Esophagus squamous epithelium (tissue), 5 donors: ENCODE results near the gene LMTK2. TPM values are rescaled to one million over a fixed set of nuclear protein-coding genes. Genes with fewer than 3 reads are reported as not detected.

Experiments
- DNase-seq: peaks from one replicate; lab custom pipeline; 2025; lab: John Stamatoyannopoulos, UW
- H3K27ac ChIP-seq, 4 donors: fragments of 200-600 bp; sonication (generic); one replicate each; pipeline ENCODE4 v1.5.1; 2016 to 2019; ENCODE audit warnings: mild to moderate bottlenecking in 1 of 4
- H3K27me3 ChIP-seq, 4 donors: fragments of 200-600 bp; sonication (generic); 1 replicate in 3 of 4; 2 replicates in 1 of 4; pipeline versions ENCODE4 v1.5.1 to v1.6.0; 2017 to 2021; ENCODE audit warnings: antibody characterized with exemption in 1 of 4
- H3K36me3 ChIP-seq, 3 donors: fragments of 200-600 bp; sonication (generic); one replicate each; pipeline ENCODE4 v1.5.1; 2016 to 2019
- H3K4me1 ChIP-seq, 3 donors: fragments of 200-600 bp; sonication (generic); one replicate each; pipeline ENCODE4 v1.5.1; 2017 to 2019
- H3K4me3 ChIP-seq, 4 donors: fragments of 200-600 bp; sonication (generic); 1 replicate in 3 of 4; 2 replicates in 1 of 4; pipeline ENCODE4 v1.5.1; 2016 to 2019; ENCODE audit warnings: mild to moderate bottlenecking in 2 of 4, moderate library complexity in 1 of 4
- H3K9me3 ChIP-seq, 3 donors: fragments of 200-600 bp; sonication (generic); one replicate each; pipeline ENCODE4 v1.5.1; 2016 to 2019
- CTCF ChIP-seq, 6 experiments: fragments of 450-650 bp in 4 of 6; fragments of 200-600 bp in 2 of 6; sonication (generic) in 2 of 6; IDR thresholded peaks; one replicate each; pipeline ENCODE4 v1.5.1; 2016 to 2019; ENCODE audit warnings: antibody characterized with exemption in 6 of 6, mild to moderate bottlenecking in 4 of 6, moderate library complexity in 4 of 6
- POLR2A ChIP-seq, 4 donors: fragments of 450-650 bp; IDR thresholded peaks; one replicate each; pipeline ENCODE4 v1.6.1; 2017; ENCODE audit warnings: antibody characterized with exemption in 4 of 4, mild to moderate bottlenecking in 4 of 4, moderate library complexity in 3 of 4
- WGBS, 2 donors: methylation state at CpG; one replicate each; pipeline ENCODE4 v1.1.5; 2018; 5-methylcytosine and 5-hydroxymethylcytosine counted together
- intact Hi-C: fragments of 100-400 bp; cut with DNase I; formaldehyde crosslinking; loops from one replicate; pipeline ENCODE4 v1.15.0; 2022
- total RNA-seq, 4 donors: library from RNA; depleted of rRNA; stranded (reverse); fragments of >200 nt; gene quantifications; one replicate each; pipeline ENCODE4 v1.1.0, GENCODE V29; 2016
- donor health status: DM: yes; HTN: yes; CAD: no.

Gene LMTK2
- total RNA-seq, 4 donors from 2014 or later, result 16.0 to 29.3 (median 20.3) TPM

GRCh38 chr7:98229991-98230745 lies 123.5 kb downstream of the LMTK2 start:
- intact Hi-C loops, result no loop called here
- no peaks in the 10 kb centered on the region for H3K27me3 ChIP-seq
- no peaks in the 10 kb centered on the region for H3K4me1 ChIP-seq
- H3K4me3 ChIP-seq, result no peak overlapping the region
- WGBS, 2 donors, result 78 to 82% methylated on average over 5 to 8 of the region's 17 CpGs
- no peak for DNase-seq
- TF ChIP-seq CTCF (IDR thresholded peaks at IDR 0.05) (no peak), POLR2A (IDR thresholded peaks at IDR 0.05) (no peak)
- H3K36me3 ChIP-seq, result peaks cover 0 to 92% (median 3%) of the 10 kb centered on the region in 3 donors
- no peaks in the 10 kb centered on the region for H3K9me3 ChIP-seq
- H3K27ac ChIP-seq, result no peak overlapping the region

GRCh38 chr7:98230746-98231471 lies 124.2 kb downstream of the LMTK2 start:
- no peak overlapping the region for H3K4me3 ChIP-seq
- no peaks in the 10 kb centered on the region for H3K4me1 ChIP-seq
- WGBS, 2 donors, result 94% methylated on average over 5 of the region's 30 CpGs
- no peaks in the 10 kb centered on the region for H3K9me3 ChIP-seq
- H3K27me3 ChIP-seq, result no peaks in the 10 kb centered on the region
- intact Hi-C loops, result no loop called here
- TF ChIP-seq CTCF (IDR thresholded peaks at IDR 0.05) (no peak), POLR2A (IDR thresholded peaks at IDR 0.05) (no peak)
- no peak for DNase-seq
- peaks cover 0 to 90% (median 3%) of the 10 kb centered on the region in 3 donors for H3K36me3 ChIP-seq
- H3K27ac ChIP-seq, result no peak overlapping the region

GRCh38 chr7:98231493-98232262 lies 125.0 kb downstream of the LMTK2 start:
- no peaks in the 10 kb centered on the region for H3K27me3 ChIP-seq
- TF ChIP-seq POLR2A (IDR thresholded peaks at IDR 0.05), result no peak
- TF ChIP-seq CTCF (IDR thresholded peaks at IDR 0.05), result no peak
- peaks cover 3 to 90% (median 4%) of the 10 kb centered on the region in 3 donors for H3K36me3 ChIP-seq
- H3K27ac ChIP-seq, result no peak overlapping the region
- intact Hi-C loops, result no loop called here
- no peaks in the 10 kb centered on the region for H3K4me1 ChIP-seq
- H3K9me3 ChIP-seq, result no peaks in the 10 kb centered on the region
- DNase-seq, result no peak
- H3K4me3 ChIP-seq, result no peak overlapping the region
- 91 to 100% methylated on average over 2 to 12 of the region's 25 CpGs for WGBS, 2 donors

GRCh38 chr7:98232263-98232585 lies 125.6 kb downstream of the LMTK2 start:
- Histone ChIP-seq H3K27ac (no peak overlapping the region), H3K9me3 (no peaks in the 10 kb centered on the region), H3K4me3 (no peak overlapping the region), H3K4me1 (no peaks in the 10 kb centered on the region), H3K36me3 (peaks cover 3 to 90% (median 5%) of the 10 kb centered on the region in 3 donors), H3K27me3 (no peaks in the 10 kb centered on the region)
- intact Hi-C loops, result no loop called here
- TF ChIP-seq POLR2A (IDR thresholded peaks at IDR 0.05), result no peak
- TF ChIP-seq CTCF (IDR thresholded peaks at IDR 0.05), result no peak
- WGBS, 2 donors, result 100% methylated on average over 2 of the region's 8 CpGs; no CpG with 5 or more reads in 1 of the 2 donors
- no peak for DNase-seq
